ENCODE data around the gene EME1.

- TF ChIP-seq POLR2A (IDR thresholded peaks at IDR 0.05) (no peak), CTCF (IDR thresholded peaks at IDR 0.05) (no peak), POLR2AphosphoS5 (IDR thresholded peaks at IDR 0.05) (no peak)
Observed at GRCh38 chr17:50421308-50422051, 48.5 kb downstream of the EME1 start.
